WTC11 (cell line): ENCODE measurements around the gene PRKAR2A. TPM values are rescaled to one million over a fixed set of nuclear protein-coding genes. Genes with fewer than 3 reads are reported as not detected.
"Not testable (repeated sequence)": the region's sequence is repeated elsewhere in the genome, so short reads cannot be mapped to it uniquely, and the experiment has no call there.

Source experiments
- ATAC-seq: fragments of 200-7000 bp; cut with Tn5 transposase; 2 replicates; pipeline ENCODE4 v1.10.0; 2021; ENCODE audit warnings: mild to moderate bottlenecking, moderate library complexity
- CTCF ChIA-PET: fragments of 300-600 bp; sonication (Branson Sonifier 250); formaldehyde crosslinking; loops from one replicate; lab custom pipeline; 2021; ENCODE audit warnings: antibody characterized with exemption; lab: Charles Lee
- POLR2A ChIA-PET: fragments of 350-600 bp; sonication (Branson Sonifier 250); formaldehyde crosslinking; loops from one replicate; lab custom pipeline; 2021; ENCODE audit warnings: antibody characterized with exemption; lab: Charles Lee
- DNase-seq: peaks from one replicate; pipeline ENCODE4 v3.0.0; 2021; ENCODE audit warnings: low spot score
- H3K27ac Mint-ChIP-seq: 2 replicates; pipeline ENCODE4 v1.8.0; 2021; ENCODE audit warnings: mixed read lengths
- H3K27me3 Mint-ChIP-seq: 2 replicates; pipeline ENCODE4 v1.8.0; 2021; ENCODE audit warnings: low read depth, mild to moderate bottlenecking, moderate library complexity, mixed read lengths
- H3K36me3 Mint-ChIP-seq: 2 replicates; pipeline ENCODE4 v1.8.0; 2021; ENCODE audit warnings: mixed read lengths
- H3K4me1 Mint-ChIP-seq: 2 replicates; pipeline ENCODE4 v1.8.0; 2022; ENCODE audit warnings: mixed read lengths
- H3K4me3 Mint-ChIP-seq: 2 replicates; pipeline ENCODE4 v1.8.0; 2021; ENCODE audit warnings: mild to moderate bottlenecking, moderate library complexity, mixed read lengths
- H3K9me3 Mint-ChIP-seq: 2 replicates; pipeline ENCODE4 v1.8.0; 2021; ENCODE audit warnings: mixed read lengths
- ARID4B ChIP-seq: sonication (generic); formaldehyde crosslinking; IDR thresholded peaks from 2 replicates; pipeline ENCODE4 v1.8.0; 2023; ENCODE audit warnings: missing genetic modification reagents, mild to moderate bottlenecking, borderline replicate concordance
- ATF3 ChIP-seq: sonication (generic); formaldehyde crosslinking; conservative IDR thresholded peaks from 2 replicates; pipeline ENCODE4 v1.8.1; 2022; ENCODE audit warnings: mild to moderate bottlenecking, missing genetic modification reagents
- CTCF ChIP-seq: fragments of 200-600 bp; IDR thresholded peaks from 2 replicates; pipeline ENCODE4 v1.8.0; 2022; ENCODE audit warnings: antibody characterized with exemption
- E2F1 ChIP-seq: sonication (generic); formaldehyde crosslinking; IDR thresholded peaks from 2 replicates; pipeline ENCODE4 v1.8.0; 2022; ENCODE audit warnings: mild to moderate bottlenecking, missing genetic modification reagents
- EMX1 ChIP-seq: fragments of 250-450 bp; sonication (Bioruptor Pico); IDR thresholded peaks from 2 replicates; pipeline ENCODE4 v1.8.0; 2021; ENCODE audit warnings: mild to moderate bottlenecking
- NFYB ChIP-seq: sonication (generic); formaldehyde crosslinking; conservative IDR thresholded peaks from 2 replicates; pipeline ENCODE4 v1.8.0; 2022; ENCODE audit warnings: low read depth, missing genetic modification reagents
- NR1H2 ChIP-seq: sonication (generic); formaldehyde crosslinking; IDR thresholded peaks from 2 replicates; pipeline ENCODE4 v1.9.0; 2021; ENCODE audit warnings: mild to moderate bottlenecking, moderate library complexity, missing genetic modification reagents
- STAT6 ChIP-seq: sonication (generic); formaldehyde crosslinking; conservative IDR thresholded peaks from 2 replicates; pipeline ENCODE4 v1.8.1; 2023; ENCODE audit warnings: mild to moderate bottlenecking, low read depth, missing genetic modification reagents, moderate library complexity
- USF2 ChIP-seq: sonication (generic); formaldehyde crosslinking; IDR thresholded peaks from 2 replicates; pipeline ENCODE4 v1.8.1; 2023; ENCODE audit warnings: mild to moderate bottlenecking, missing genetic modification reagents, moderate library complexity
- ZBTB43 ChIP-seq: sonication (generic); formaldehyde crosslinking; IDR thresholded peaks from 2 replicates; pipeline ENCODE4 v1.8.1; 2023; ENCODE audit warnings: mild to moderate bottlenecking, missing genetic modification reagents
- ZNF219 ChIP-seq: sonication (generic); formaldehyde crosslinking; IDR thresholded peaks from 2 replicates; pipeline ENCODE4 v1.8.0; 2023; ENCODE audit warnings: missing genetic modification reagents, mild to moderate bottlenecking, borderline replicate concordance
- ZNF281 ChIP-seq: sonication (generic); formaldehyde crosslinking; IDR thresholded peaks from 2 replicates; pipeline ENCODE4 v1.8.0; 2023; ENCODE audit warnings: mild to moderate bottlenecking, missing genetic modification reagents
- total RNA-seq: library from RNA; stranded (reverse); gene quantifications from 3 replicates; pipeline ENCODE4 v1.2.3, GENCODE V29; 2021

Gene PRKAR2A
- total RNA-seq, 1 experiment from 2014 or later: 57.2 TPM

GRCh38 chr3:48723725-48724124 lies 123.9 kb downstream of the PRKAR2A start (continued):
- TF ChIP-seq CTCF (no peak), STAT6 (CRISPR knock-in tag) (no peak), ATF3 (no peak), EMX1 (CRISPR knock-in tag) (no peak)
- TF ChIP-seq, all 79 proteins: peak for 0

GRCh38 chr3:48723293-48723692 lies 124.4 kb downstream of the PRKAR2A start:
- H3K4me3 Mint-ChIP-seq, ATAC-seq, CTCF ChIA-PET, POLR2A ChIA-PET, H3K9me3 Mint-ChIP-seq, DNase-seq, H3K27ac Mint-ChIP-seq, H3K36me3 Mint-ChIP-seq, H3K4me1 Mint-ChIP-seq: not testable (repeated sequence)
- peaks cover 26% of the 10 kb centered on the region for H3K27me3 Mint-ChIP-seq

GRCh38 chr3:48716982-48717746 lies 130.5 kb downstream of the PRKAR2A start, which contains the start of gene IP6K2:
Gene IP6K2, minus strand, starts transcription at chr3:48717221. Its CDS starts 21,930 bp downstream, at chr3:48695291.
- Mint-ChIP-seq H3K36me3 (peaks cover 37% of the 10 kb centered on the region), H3K9me3 (no peaks in the 10 kb centered on the region), H3K4me3 (peak within 1 kb of the TSS; percentile 98), H3K27ac (peak within 1 kb of the TSS; percentile 99), H3K4me1 (peaks cover 30% of the 10 kb centered on the region), H3K27me3 (peaks cover 14% of the 10 kb centered on the region)
- ChIA-PET POLR2A (interaction anchor here (0.6 to 1.7 kb wide), 16 partner anchors 13 to 304 kb away, joined by 3 to 25 read pairs (median 4); partner anchors contain the start of genes CELSR3, NCKIPSD, NDUFAF3 and SLC26A6), CTCF (interaction anchor here (0.6 to 1.8 kb wide), 17 partner anchors 9 to 823 kb away, joined by 3 to 13 read pairs (median 4); partner anchors contain the start of genes ARIH2, NCKIPSD, NDUFAF3 and SLC26A6)
- DNase-seq: peak; percentile 100
- peak; percentile 98 for ATAC-seq
- TF ChIP-seq ZNF281 (CRISPR knock-in tag) (no peak), USF2 (no peak; the same call in 1 of the 2 replicates), E2F1 (CRISPR knock-in tag) (no peak), NR1H2 (CRISPR knock-in tag) (no peak), ZBTB43 (CRISPR knock-in tag) (no peak), NFYB (CRISPR knock-in tag) (peak; percentile 80), ZNF219 (CRISPR knock-in tag) (no peak), ARID4B (no peak; the same call in 1 of the 2 replicates)
